Osteoblast (primary cell): Measurements from ENCODE around the gene ZC3H12D. TPM values are rescaled to one million over a fixed set of nuclear protein-coding genes. Genes with fewer than 3 reads are reported as not detected.

ENCODE experiments used
- DNase-seq: peaks from one replicate; pipeline ENCODE4 v3.0.0; 2011; ENCODE audit warnings: low spot score, mixed read lengths; ENCODE audit not compliant: insufficient read length; ENCODE audit errors: missing footprints
- H2AFZ ChIP-seq: 2 replicates; pipeline ENCODE4 v1.6.0; 2011; ENCODE audit warnings: mild to moderate bottlenecking, low read length
- H3K27ac ChIP-seq: 2 replicates; pipeline ENCODE4 v1.5.1; 2011; ENCODE audit warnings: mild to moderate bottlenecking, low read depth, low read length, moderate library complexity
- H3K27me3 ChIP-seq: 2 replicates; pipeline ENCODE4 v1.6.0; 2012; ENCODE audit warnings: mild to moderate bottlenecking, control low read depth, inconsistent platforms, low read length, moderate library complexity; ENCODE audit not compliant: insufficient read depth
- H3K36me3 ChIP-seq: 2 replicates; pipeline ENCODE4 v1.5.1; 2011; ENCODE audit warnings: mild to moderate bottlenecking, low read length, control low read depth, moderate library complexity; ENCODE audit not compliant: insufficient read depth
- H3K4me1 ChIP-seq: 2 replicates; pipeline ENCODE4 v1.5.1; 2011; ENCODE audit warnings: mild to moderate bottlenecking, low read length, control low read depth, moderate library complexity; ENCODE audit not compliant: insufficient read depth
- H3K4me2 ChIP-seq: 2 replicates; pipeline ENCODE4 v1.6.0; 2011; ENCODE audit warnings: mild to moderate bottlenecking, low read length; ENCODE audit not compliant: insufficient read depth
- H3K4me3 ChIP-seq: fragments of 200-600 bp; sonication (generic); 3 replicates; pipeline ENCODE4 v1.5.1; 2012; ENCODE audit warnings: mild to moderate bottlenecking, low read length, inconsistent platforms; ENCODE audit not compliant: insufficient read depth
- H3K79me2 ChIP-seq: 2 replicates; pipeline ENCODE4 v1.6.0; 2012; ENCODE audit warnings: mild to moderate bottlenecking, low read length, control low read depth, inconsistent platforms; ENCODE audit not compliant: insufficient read depth
- H3K9me3 ChIP-seq: 2 replicates; pipeline ENCODE4 v1.5.1; 2011; ENCODE audit warnings: low read depth, low read length, control low read depth
- H4K20me1 ChIP-seq: 2 replicates; pipeline ENCODE4 v1.6.0; 2012; ENCODE audit warnings: mild to moderate bottlenecking, low read length, control low read depth; ENCODE audit not compliant: insufficient read depth
- total RNA-seq: library from RNA; depleted of rRNA; stranded (reverse); fragments of >200 nt; gene quantifications from 2 replicates; pipeline ENCODE4 v1.2.3, GENCODE V29; 2012
- TF ChIP-seq, protein P1 (sequence below): IDR thresholded peaks from 2 replicates; pipeline ENCODE4 v1.5.1; 2011; ENCODE audit warnings: mild to moderate bottlenecking, low read depth, low read length, moderate library complexity; ENCODE audit errors: extremely low read depth

Gene ZC3H12D
- total RNA-seq, 1 donor: under 0.01 TPM

DNA sequence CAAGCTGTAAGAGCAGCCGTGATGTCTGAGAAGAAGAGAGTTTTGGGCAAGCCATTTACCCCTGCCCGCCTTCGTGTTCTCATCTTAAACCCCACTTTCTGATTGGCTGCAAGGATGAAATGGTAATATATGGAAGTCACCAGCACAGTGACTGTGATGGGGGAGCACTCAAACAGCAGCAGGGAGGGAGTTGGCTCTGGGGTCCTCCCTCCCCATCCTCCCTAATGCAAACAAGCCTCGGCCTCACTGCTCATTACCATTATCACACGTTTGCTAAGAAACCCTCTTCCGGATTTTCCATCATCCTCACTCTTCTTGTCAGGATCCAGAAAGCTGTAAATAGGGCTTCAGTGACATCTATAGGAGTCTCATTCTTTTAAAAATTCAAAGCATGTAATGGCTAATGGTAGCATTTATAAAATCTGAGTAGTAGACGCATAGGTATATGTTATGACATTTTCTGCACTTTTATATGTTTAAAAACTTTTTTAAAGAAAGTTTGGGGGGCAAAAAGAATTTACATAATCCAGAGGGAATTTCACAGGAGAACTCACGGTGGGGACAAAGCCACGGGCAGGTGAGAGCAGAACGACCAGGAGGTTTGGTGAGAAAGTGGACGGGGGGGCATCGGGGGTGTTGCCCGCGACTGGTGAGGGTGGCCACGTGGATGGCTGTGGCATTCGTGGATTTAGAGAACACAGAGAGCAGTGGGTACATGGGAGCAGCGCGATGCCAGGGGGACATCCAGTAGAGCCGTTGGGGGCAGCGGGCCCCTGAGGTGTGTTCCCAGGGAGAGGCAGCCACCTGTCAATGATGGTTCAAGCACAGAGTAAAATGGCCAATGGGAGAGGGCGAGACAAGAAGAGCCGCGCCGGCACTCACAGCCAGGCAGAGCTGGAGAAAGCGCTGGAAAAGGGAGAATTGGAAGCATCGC is 55.1 kb downstream of the ZC3H12D start:
- Histone ChIP-seq H3K4me1 (peaks cover 16% of the 10 kb centered on the region), H3K9me3 (no peaks in the 10 kb centered on the region), H2AFZ (no peak overlapping the region), H3K4me2 (no peak overlapping the region), H3K36me3 (no peaks in the 10 kb centered on the region), H4K20me1 (no peaks in the 10 kb centered on the region), H3K27ac (no peak overlapping the region), H3K4me3 (no peak overlapping the region), H3K27me3 (no peaks in the 10 kb centered on the region), H3K79me2 (no peaks in the 10 kb centered on the region)
- TF ChIP-seq, protein P1, sequence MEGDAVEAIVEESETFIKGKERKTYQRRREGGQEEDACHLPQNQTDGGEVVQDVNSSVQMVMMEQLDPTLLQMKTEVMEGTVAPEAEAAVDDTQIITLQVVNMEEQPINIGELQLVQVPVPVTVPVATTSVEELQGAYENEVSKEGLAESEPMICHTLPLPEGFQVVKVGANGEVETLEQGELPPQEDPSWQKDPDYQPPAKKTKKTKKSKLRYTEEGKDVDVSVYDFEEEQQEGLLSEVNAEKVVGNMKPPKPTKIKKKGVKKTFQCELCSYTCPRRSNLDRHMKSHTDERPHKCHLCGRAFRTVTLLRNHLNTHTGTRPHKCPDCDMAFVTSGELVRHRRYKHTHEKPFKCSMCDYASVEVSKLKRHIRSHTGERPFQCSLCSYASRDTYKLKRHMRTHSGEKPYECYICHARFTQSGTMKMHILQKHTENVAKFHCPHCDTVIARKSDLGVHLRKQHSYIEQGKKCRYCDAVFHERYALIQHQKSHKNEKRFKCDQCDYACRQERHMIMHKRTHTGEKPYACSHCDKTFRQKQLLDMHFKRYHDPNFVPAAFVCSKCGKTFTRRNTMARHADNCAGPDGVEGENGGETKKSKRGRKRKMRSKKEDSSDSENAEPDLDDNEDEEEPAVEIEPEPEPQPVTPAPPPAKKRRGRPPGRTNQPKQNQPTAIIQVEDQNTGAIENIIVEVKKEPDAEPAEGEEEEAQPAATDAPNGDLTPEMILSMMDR: no peak
- DNase-seq: peak; percentile 76

DNA sequence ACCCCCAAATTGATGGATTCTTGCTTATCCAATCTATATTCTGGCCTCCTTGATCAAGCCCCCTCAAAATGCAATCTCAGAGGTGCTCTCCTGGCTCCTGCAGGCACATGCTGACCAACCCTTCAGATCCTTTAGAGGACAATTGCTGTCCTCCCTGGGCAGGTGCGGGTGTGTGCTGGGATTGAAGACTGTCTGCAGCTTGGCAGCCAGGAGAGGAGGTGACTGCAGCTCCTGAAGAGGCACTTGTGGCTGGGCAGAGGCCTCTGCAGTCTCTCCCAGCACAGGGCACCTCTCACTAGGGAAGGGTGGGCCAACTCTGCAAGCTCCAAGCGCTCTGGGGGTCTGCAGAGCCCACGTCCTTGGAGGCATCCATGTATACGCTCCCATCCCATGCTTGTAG is 56.2 kb downstream of the ZC3H12D start:
- H3K79me2 ChIP-seq: no peaks in the 10 kb centered on the region
- H3K4me1 ChIP-seq: peaks cover 20% of the 10 kb centered on the region

DNA sequence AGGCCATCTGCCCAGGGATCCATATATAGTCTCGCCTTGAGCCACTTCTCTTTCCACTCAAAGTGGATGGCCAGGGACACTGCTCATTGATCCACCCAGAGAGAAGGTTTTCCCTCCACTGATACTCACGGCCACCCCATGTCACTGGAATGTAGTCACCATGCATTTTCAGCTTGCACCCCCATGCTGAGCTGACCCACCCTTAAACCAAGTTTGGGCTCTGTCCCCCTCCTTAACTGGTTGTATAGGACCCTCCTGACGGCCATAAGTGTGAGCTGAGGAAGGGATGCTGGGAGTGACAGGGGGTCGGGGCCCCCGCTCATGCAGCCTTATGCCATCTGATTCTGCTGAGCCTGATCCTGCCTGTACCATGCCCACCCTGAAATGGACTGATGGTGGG is 59.1 kb downstream of the ZC3H12D start:
- Histone ChIP-seq H3K27ac (no peak overlapping the region), H4K20me1 (no peaks in the 10 kb centered on the region), H3K9me3 (no peaks in the 10 kb centered on the region), H2AFZ (no peak overlapping the region), H3K27me3 (no peaks in the 10 kb centered on the region), H3K79me2 (no peaks in the 10 kb centered on the region), H3K36me3 (no peaks in the 10 kb centered on the region), H3K4me1 (peaks cover 9% of the 10 kb centered on the region), H3K4me3 (no peak overlapping the region), H3K4me2 (no peak overlapping the region)
- TF ChIP-seq, protein P1: no peak
- DNase-seq: peak; percentile 77

More for the DNA sequence above, 56.2 kb downstream of the ZC3H12D start:
- Histone ChIP-seq H3K4me2 (no peak overlapping the region), H3K27me3 (no peaks in the 10 kb centered on the region), H2AFZ (no peak overlapping the region), H3K4me3 (no peak overlapping the region), H3K9me3 (no peaks in the 10 kb centered on the region), H3K27ac (no peak overlapping the region), H3K36me3 (no peaks in the 10 kb centered on the region), H4K20me1 (no peaks in the 10 kb centered on the region)
- TF ChIP-seq, protein P1: no peak
- no peak for DNase-seq

DNA sequence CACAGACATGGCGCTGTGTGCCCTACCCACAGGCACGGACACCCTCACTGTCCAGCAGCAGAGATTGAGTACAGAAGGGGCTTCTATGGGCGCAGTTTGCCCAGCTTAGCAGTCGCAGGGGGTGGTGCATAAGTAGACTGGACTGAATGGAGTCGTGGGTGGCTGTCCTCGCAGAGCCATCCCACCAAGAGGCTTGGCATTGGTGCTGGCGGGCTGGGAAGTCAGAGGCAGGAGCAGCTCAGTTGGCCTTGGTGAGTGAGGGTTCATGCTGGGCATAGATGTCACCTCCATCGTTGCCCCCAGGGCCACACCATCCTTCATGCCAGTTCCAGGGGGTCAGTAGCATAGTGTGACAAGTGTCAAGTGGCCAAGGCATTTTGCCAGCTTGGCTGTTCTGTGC is 59.6 kb downstream of the ZC3H12D start:
- Histone ChIP-seq H3K36me3 (no peaks in the 10 kb centered on the region), H4K20me1 (no peaks in the 10 kb centered on the region), H3K4me3 (no peak overlapping the region), H2AFZ (no peak overlapping the region), H3K27ac (no peak overlapping the region), H3K4me1 (peaks cover 9% of the 10 kb centered on the region), H3K27me3 (no peaks in the 10 kb centered on the region), H3K79me2 (no peaks in the 10 kb centered on the region), H3K4me2 (no peak overlapping the region), H3K9me3 (no peaks in the 10 kb centered on the region)
- no peak for DNase-seq
- TF ChIP-seq, protein P1: no peak
